Cardiac fibroblast (primary cell): ENCODE data around the gene ARL16.

Experiments
- DNase-seq, 2 donors: peaks; one replicate each; pipeline versions ENCODE4 v3.0.0 to v3.0.0-alpha.2; 2010; ENCODE audit warnings: low read depth in 2 of 2
- H3K4me3 ChIP-seq, 2 donors: replicated peaks in 1 of 2; 1 replicate in 1 of 2; 2 replicates in 1 of 2; pipeline ENCODE4 v1.5.1; 2011; ENCODE audit warnings: low read depth in 2 of 2, low read length in 2 of 2, mild to moderate bottlenecking in 2 of 2, moderate library complexity in 1 of 2
- TF ChIP-seq, protein P1 (sequence below): IDR thresholded peaks from one replicate; pipeline ENCODE4 v1.5.1; 2011; ENCODE audit warnings: low read depth, mild to moderate bottlenecking, low read length, inconsistent platforms

Gene ARL16

DNA sequence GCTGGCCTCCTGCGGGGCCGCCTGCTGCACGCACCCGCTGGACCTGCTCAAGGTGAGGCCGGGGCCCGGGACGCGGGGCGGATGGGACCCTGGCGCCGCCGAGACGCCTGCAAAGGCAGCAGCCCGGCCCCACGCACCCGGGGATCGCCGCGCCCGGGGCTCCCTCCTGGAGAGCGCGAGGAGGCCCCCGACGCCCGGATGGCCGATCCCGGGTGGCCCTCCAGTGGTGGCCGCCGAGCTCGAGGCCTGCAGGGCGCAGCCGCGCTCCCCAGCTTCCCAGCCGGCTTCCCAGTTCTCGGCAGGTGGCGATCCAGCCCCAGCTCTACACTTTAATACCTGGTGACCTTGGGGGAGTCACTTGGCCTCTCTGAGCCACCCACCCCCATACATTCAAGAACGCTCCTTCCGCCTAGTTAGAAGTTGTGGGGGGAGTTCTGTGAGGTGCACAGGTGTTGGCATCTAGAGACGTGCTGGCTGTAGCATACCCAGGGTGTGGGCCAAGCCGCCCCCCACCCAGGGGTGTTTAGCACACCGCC is 28.9 kb upstream of the ARL16 start:
- TF ChIP-seq, protein P1, sequence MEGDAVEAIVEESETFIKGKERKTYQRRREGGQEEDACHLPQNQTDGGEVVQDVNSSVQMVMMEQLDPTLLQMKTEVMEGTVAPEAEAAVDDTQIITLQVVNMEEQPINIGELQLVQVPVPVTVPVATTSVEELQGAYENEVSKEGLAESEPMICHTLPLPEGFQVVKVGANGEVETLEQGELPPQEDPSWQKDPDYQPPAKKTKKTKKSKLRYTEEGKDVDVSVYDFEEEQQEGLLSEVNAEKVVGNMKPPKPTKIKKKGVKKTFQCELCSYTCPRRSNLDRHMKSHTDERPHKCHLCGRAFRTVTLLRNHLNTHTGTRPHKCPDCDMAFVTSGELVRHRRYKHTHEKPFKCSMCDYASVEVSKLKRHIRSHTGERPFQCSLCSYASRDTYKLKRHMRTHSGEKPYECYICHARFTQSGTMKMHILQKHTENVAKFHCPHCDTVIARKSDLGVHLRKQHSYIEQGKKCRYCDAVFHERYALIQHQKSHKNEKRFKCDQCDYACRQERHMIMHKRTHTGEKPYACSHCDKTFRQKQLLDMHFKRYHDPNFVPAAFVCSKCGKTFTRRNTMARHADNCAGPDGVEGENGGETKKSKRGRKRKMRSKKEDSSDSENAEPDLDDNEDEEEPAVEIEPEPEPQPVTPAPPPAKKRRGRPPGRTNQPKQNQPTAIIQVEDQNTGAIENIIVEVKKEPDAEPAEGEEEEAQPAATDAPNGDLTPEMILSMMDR, result no peak
- H3K4me3 ChIP-seq, result peak overlapping the region; percentile 43 to 66
- DNase-seq, result peak in 1 of 2 donors; percentile 28

DNA sequence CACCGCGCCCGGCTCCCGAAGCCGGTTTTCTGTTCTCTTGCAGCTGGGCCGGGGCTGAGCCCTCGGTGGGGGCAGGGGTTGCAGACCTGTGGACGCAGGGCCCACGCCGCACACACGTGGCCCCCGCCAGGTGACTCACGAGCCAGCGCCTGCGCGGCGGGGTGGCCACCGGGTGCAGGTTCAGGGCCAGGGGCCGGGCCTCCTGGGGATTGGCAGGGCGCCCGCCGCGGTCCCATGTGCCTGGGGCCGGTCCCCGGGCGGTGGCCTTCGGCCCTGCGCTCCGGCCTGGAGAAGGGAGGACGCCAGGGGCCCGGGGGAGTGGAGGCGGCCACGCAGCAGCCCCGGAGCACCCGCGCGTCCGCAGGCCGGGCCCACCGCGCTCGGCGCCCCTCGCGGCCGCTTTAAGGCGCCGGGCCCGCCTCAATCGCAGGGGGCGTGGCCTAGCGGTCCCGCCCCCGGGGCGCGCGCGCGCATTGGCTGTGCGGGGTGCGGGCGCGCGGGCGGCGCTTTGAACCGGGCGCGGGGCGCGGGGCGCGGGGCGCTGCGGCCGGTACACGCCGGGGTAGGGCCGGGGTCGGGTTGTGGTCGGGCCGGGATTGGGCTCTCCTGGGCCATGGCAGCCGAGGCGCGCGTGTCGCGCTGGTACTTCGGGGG is 28.3 kb upstream of the ARL16 start, which contains the start of gene SLC25A10:
TSS of gene SLC25A10 (plus strand) at position 471 of the 654 bp plus-strand sequence. CDS start at position 614, 143 bp downstream.
- TF ChIP-seq, protein P1, result no peak
- H3K4me3 ChIP-seq, result peak within 1 kb of the TSS; percentile 43 to 66
- peak; percentile 63 to 75 for DNase-seq

DNA sequence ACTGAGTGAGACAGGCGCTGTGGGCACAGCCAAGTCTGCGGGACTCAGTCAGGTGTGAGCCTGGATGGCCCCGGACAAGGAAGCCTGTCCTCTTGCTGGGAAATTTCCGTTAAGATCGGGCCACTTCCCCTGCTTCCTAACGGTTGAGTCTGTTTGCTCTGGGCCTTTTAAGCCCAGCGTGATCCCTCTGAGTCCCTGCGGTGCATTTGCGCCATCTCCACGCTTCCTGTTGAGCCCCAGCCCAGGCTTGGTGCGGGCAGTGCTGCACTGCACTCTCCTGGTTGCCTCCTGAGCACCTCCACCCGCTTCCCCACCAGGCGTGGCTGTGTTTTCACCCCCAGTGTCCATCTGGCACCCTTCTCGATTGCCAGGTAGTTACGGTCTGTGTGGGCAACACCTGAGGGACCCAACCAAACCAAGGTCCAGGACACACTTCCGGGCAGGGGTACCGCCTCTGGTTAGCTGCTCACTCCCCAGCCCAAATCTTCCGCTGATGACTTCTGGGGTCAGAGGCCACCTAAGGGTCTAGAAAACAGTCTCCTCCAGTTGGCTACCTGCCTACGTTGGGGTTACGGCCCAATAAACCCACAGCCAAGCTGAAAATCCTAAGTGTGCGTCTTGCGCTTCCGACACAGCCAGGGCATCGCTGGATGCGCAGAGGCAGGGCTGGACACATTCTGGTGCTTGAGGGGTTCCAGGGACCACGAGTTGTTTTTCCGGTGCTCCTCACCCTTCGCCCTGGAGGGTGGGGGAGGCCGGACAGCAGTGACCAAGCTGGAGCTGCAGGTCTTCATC is 27.1 kb upstream of the ARL16 start:
- DNase-seq, result peak; percentile 39 to 41
- no peak overlapping the region for H3K4me3 ChIP-seq
- TF ChIP-seq, protein P1, result no peak

- TF ChIP-seq, protein P1, result no peak
- no peak for DNase-seq
- H3K4me3 ChIP-seq, result no peak overlapping the region
Observed at GRCh38 chr17:81708739-81709185, 25.2 kb upstream of the ARL16 start.

- no peak overlapping the region for H3K4me3 ChIP-seq
- TF ChIP-seq, protein P1, result no peak
- no peak for DNase-seq
Observed at GRCh38 chr17:81707725-81708646, 24.4 kb upstream of the ARL16 start.
